Stimulated activated naive CD4-positive, alpha-beta T cell treated with Interleukin-2 at 50 U/mL for 16 hours (primary cell): ENCODE measurements around the gene CST6.
A peak's percentile ranks its signal among the peaks of the same experiment; 100 is the strongest.
"Not testable (repeated sequence)": the region's sequence is repeated elsewhere in the genome, so short reads cannot be mapped to it uniquely, and the experiment has no call there.

Source experiments
- DNase-seq: peaks from one replicate; lab custom pipeline; 2025; lab: John Stamatoyannopoulos, UW

CST6 gene

DNA sequence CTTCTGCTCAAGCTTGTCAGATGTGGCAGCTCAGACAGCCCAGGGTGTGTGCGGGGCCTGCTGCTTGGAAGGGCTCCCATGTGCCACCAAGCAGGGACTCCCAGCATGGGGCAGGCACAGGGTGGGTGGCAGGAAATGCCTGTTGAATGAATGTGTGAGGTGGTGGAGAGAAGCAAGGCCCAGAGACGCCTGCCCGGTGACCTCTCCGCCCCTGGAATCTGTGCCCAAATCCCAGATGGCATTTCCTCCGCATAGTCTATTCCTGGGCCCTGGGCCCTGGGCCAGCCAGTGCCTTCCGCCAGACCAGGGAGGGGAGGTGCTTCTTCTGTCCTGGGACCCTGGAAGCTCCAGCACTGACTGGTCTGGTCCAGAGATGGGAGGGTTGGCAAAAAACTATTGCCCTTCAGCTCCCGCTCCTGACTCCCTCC lies 3.7 kb downstream of the CST6 start:
- DNase-seq: no peak

DNA sequence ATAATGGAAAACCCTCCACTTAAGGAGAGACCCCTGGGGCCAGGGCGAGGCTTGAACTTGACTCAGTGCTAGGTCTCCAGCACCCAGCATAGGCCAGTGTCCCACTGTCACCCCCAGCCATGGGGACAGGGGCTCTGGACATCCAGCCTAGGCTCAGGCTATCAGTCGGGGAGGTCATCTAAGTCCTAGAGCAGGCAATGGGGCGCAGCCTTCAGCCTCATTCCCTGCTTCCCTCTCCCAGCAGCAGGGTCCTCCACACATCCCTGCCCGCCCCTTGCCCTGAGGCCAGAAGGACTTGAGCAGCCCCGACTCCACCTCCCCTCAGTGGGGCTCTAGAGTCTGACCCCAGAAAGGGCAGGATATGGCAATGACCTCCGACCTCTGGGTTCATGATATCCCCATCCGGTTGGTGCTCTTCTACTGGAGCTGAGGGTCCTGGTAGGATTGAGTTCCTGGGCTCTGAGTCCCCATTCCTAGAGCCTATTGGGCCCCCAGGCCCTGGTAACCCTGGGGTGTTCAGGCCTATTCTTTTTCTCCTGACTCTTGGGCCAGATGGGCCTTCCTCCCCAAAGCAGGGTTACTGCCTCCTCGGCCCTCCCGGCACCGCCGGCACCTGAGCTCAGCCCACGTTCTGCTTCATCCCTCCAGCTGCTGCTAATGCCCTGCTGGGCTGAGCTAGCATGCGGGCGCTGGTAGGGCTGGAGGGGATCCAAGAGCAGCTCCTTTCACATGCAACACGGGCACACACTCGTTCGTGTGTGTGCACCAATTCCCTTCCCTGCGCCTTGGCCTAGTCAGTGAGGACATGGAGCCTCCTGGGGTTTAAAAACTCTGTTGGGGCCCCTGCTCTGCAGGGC lies 4.4 kb downstream of the CST6 start:
- no peak for DNase-seq

DNA sequence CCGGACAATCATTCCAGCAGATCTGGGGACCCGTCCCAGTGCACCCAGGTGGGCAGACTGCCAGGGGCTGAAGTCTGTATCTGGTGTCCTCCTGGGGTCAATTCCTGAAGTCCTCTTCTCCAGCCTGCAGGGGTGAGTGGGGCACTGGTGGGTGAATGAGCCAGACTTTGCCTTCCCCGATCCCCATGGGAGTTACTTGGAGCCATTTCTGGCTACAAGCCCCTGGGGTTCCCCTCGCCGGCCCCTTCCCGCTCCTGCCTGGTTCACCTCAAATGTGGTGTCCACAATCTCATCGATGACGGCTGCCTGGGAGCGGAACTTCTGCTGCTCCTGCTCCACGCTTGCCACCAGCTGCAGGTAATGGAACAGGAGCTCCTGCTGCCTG lies 5.0 kb downstream of the CST6 start:
- no peak for DNase-seq

DNA sequence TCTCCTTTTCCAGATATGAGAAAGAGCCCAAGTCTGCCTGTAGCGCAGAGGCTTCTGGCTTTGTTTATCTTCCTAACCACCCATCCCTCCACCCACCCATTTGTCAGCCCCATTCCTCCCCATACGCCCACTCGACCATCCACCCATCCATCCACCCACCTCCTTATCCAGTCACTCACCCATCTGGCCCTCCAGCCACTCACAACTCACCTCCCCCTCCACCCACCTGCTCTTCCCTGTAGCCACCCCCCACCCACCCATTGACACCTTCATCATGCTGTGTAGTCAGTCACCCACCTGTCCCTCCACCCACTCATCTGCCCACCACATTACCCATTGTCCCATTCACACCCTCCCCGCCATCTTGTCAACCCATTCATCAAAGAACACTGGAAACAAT lies 5.5 kb downstream of the CST6 start:
- peak; percentile 6 for DNase-seq

DNA sequence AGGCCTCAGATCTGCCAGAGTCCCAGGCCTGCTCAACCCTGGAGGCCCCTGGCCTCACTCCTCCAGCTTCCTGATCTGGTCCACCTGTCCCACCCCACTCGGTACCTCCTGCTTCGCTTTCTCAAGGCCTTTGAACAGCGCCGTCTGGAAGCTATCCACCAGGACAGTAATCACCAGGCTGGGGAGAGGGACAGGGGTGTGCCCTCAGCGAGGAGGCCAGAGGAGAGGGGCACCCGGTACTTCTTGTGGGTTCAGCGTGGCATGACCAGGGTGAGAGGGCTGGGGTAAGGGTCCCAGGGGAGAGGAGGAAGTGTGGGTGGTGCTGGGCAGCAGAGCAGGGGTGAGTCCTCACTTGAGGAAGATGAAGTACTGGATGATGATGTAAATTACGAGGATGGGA lies 8.4 kb downstream of the CST6 start:
- DNase-seq: no peak

DNA sequence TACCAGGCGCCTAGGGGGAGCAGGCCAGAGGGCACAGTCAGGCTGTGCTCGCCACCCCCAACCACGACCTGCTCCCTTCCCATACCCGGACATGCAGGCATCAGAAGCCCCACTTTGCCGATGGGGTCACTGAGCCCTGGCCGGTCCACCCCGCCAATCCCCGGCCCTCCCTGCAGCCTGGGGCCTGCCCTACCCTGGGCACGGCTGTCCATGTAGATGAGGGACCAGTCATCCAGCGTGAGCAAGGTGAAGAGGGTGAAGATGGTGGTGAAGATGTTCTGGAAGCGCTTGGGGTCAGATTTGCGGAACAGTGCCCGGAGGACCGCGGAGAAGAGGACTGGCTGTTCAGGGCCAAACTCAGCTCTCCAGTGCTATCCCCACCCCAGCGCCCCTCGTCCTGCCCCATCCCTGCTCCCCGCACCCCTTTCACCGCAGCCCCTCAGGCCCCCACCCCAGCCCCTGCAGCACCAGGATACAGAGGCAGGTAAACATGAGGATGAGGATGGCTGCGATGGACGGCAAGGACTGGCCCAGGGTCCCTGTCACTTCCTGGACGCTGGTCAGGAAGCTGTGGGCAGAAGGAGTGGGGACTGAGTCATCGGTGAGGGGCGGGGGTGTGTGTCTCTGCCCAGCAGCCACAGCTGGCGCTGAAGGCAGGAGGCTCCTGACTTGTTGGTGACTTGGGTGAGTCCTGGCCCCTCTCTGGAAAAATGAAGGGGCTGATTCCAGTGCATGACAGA lies 9.0 kb downstream of the CST6 start:
- no peak for DNase-seq

DNA sequence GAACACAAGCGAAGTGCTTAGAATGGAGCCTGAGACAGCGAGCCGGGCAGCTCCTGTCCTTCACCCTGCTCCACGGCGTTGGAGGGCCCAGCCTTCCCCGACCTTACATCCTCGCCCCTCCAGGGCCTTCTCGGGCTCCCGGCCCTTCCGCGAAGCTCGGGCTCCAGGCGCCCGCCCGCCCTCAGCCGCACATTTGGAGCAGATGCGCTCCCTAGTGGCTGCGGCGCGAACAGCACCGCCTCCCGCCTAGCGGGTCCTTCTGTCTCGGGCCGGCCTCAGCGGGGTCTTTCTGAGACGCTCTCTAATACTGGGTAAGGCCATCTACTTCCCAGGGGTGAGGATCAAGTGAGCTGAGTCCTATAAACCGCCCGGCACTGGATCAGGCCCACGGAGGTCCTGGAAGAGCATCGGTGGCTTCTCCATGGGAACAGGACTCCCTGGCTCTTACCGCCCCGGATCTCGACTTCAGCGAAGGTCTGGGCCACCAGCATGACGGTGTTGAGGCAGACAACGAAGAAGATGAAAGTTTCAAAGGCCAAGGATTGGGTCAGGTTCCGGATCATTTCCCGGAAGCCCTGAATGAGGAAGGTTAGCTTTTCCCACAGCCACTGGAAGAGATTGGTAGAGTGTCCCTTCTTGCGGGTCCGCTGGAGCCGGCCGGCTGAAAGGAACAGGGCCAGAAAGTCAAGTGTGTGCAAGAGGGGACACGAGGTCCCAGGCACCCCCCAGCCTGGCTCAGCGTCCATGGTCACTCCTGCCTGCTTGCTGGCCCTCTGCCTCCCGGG lies 10.8 kb downstream of the CST6 start:
- peak; percentile 68 for DNase-seq

DNA sequence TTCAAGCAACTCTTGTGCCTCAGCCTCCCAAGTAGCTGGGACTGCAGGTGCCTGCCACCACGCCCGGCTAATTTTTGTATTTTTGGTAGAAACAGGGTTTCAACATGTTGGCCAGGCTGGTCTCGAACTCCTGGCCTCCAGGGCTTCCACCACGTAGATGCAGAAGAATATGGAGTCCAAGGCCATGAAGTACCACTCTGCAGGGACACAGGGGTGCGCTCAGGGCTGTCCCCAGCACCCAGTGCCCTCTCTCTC lies 11.3 kb downstream of the CST6 start:
- not testable (repeated sequence) for DNase-seq

DNA sequence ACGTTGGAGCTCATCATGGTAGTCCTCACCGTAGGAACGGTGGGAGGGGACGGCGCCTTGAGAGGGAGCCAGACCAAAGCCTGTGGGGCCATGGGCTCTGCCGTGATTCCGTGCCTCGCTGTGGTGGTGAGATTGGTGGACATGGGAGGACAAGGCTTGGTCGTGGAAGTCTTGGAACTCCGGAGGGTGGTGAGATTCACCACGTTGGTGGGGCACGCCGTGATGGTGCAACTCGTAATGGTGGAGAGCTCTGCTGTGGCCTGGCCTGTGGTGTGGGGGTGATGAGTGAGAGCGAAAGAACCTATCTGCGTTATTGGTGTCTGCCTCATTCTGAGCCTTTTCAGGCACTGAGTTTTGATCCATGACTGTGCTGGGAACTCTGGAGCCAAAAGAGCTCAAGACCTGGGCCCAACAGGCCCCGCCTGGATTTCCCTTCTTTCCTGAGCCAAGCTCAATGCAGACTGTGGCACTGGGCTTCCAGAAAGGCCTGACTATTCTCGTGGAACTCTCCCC lies 14.3 kb downstream of the CST6 start, which contains the start of gene CATSPER1:
Gene CATSPER1 (minus strand): TSS at position 463 of the 513 bp plus-strand sequence. CDS start 100 bp downstream, at position 363.
- no peak for DNase-seq

DNA sequence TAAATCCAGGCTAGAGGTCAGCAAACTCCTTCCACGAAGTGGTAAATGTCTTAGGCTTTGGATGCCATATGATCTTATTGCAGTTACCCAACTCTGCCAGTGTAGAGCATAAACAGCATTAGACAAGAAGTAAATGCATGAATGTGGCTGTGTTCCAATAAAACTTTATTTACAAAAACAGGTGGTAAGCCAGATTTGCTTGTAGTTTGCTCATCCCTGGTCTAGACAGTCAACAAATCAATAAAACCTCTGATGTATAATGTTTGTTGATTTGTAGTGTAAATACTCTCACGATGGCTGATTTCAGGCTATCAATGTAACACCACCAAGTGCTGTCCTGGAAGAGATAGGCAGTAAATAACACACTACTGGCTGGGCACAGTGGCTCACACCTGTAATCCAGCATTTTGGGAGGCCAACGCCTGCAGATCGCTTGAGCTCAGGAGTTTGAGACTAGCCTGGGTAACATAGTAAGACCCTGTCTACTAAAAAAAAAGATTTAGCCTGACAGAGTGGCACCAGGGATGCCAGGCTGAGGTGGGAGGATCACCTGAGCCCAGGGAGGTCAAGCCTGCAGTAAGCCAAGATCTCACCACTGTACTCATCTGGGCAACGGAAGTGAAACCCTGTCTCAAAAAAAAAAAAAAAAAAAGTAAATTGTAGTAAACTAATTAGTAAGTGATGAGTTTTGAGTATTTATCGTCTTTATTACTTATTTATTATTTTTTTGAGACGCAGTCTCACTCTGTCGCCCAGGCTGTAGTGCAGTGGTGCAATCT lies 21.3 kb downstream of the CST6 start:
- DNase-seq: no peak

DNA sequence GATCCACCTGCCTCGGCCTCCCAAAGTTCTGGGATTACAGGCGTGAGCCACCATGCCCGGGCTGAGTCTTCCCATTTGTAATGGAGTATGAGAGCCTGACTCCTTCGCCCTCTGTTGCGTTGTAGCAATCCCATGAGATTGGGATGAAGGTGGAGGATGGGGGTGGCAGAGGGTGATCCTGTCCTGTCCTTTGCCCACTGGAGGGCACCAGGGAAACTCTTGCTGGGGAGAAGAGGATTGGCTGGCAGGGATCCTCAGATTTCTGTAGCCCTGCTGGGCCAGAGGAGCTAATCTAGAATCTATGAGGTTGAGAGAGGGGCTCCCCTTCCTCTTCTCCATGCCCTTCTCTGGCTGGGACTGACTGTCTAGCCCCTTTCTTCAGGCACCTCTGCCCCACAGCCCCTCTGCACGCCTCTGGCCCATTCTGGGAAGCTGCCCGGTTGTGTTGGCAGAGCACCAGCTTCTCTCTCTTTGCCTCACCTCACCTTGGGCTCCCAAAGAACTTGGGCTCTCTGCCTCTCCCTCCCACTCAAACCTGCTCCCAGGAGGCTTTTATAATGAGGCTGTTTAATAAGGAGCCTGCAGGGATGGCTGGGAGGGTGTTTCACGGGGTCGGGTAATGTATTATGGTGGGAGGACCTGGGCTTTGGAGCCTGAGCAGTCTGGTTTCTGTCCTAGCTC lies 24.0 kb downstream of the CST6 start:
- DNase-seq: no peak

DNA sequence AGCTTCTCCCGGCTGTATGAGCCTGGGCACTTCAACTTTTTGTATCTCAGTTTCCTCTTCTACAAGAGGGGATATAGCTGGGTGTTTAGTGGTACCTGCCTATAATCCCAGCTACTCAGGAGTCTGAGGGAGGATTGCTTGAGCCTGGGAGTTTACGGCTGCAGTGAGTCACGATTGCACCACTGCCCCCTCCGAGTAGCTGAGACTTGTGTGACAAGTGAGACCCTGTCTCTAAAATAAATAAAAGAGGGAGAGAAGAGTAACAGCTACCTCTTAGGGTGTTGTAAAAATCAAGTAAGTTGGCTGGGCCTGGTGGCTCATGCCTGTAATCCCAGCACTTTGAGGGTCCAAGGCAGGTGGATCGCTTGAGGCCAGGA lies 24.5 kb downstream of the CST6 start:
- no peak for DNase-seq

DNA sequence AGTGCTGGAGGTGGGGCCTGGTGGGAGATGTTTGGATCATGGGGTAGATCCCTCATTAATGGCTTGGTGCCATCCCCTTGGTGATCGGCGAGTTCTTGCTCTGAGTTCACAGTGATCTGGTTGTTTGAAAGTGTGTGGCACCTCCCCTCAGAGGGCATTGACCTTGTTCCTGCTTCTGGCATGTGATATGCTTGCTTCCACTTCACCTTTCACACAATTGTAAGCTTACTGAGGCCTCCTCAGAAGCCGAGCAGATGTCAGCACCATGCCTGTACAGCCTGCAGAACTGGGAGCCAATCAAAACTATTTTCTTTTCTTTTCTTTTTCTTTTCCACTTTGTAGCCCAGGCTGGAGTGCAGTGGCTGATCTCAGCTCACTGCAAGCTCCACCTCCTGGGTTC lies 25.5 kb downstream of the CST6 start:
- no peak for DNase-seq

DNA sequence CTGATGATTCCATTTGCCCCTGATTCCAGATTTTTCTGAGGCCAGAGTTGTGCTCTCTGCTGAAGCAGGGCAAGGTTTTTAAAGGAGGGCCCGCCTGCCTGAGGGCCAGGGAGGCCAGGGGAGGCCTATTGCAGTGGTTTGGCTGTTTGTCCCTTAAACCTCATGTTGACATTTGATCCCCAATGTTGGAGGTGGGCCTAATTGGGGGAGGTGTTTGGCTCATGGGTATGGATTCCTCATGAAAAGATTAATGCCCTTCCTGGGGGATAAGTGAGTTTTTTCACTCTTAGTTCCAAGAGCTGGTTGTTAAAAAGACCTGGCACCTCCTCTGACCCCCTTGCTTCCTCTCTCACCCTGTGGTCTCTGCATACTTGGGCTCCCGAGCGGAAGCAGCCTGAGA lies 28.0 kb downstream of the CST6 start:
- no peak for DNase-seq

DNA sequence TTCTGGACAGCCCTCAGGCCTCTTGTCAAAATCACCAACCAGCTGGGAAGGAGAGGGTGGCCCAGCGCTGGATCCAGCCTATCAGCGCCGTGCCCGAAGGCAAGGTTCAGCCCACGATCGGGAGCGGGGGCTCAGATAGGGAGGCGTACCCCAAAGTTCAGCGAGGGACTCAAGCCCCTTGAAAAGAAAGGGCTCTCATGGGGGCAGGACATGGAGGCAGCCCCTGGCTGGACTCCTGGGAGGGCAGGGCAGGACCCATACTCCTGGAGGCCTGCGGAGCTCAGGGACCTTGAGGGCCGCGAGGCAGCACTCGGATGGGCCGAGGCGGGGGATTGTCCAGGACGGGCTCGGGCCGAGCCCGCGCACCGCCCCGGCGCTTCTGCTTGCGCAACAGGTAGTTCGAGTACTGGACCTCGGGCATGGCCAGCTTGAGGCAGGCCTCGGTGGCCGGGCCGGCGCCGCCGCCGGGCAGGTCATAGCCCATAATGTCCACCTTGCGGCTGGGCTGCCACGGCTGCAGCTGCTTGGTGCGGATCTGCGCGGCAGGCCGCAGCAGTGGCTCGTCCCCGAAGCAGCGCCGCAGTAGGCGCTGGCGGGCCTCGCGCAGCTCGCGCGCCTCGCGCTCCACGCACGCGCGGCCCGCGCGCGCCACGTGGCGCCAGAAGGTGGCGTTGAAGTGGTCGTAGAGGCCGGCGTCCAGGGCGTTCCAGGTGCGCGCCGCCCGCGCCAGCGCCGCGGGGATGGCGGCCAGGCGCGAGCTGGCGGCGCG lies 30.6 kb downstream of the CST6 start:
- no peak for DNase-seq

DNA sequence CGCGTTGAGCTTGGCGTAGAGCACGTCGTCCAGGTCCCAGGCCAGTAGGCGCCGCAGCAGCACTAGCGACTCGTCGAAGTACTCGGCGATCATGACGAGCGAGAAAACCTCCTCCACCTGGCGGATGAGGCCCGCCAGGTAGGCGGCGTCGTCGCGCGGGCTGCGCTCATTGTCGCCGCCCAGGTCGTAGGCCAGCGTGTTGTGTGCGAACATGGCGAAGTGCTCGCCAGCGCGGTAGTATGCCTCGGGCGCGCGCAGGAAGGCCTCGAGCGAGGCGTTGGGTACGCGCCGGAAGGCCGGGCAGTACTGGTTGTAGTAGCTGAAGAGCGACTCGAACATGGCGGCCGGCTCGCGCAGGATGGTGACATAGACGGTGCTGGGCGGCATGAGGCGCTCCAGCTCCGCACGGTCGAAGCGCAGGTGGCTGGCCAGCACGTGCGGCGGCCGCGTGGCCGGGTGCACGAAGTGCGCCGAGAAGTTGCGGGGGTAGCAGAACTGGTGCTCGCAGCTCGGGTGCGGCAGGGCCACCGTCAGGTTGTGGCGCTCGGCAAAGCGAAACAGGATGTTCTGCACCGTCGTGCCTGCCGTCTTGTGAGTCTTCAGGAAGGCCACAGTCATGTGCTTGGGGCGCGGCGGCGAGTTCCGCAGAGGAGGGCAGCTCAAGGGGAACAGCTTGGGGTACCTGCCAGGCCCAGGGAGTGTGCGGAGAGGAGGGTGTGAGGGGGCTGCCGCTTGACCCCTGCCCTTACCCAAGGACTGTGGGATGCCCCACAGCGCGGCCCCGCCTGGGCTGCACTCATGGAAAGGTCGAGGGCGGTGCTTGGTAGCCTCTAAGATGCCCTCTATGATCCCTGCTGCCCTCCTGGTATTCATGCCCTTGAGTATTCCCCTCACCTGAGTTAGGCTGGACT lies 31.4 kb downstream of the CST6 start:
- no peak for DNase-seq

DNA sequence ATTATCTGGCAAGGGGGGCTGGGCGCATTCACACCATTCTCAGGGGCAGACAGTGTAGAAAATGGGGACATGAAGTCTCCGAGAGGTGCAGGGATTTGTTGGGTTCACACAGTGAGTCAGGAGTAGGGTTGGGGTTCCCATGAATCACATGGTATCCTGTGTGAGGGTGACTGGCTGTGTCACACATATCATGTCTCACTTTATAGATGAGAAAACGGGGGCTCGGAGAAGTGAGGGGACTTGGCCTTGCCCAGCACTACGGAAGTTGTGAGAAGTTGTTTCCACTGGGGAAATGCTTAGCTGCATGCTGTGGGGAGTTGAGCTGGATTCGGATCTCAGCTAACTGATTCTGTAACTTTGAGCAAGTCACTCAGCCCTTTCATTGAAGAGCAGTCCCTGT lies 32.9 kb downstream of the CST6 start:
- no peak for DNase-seq

DNA sequence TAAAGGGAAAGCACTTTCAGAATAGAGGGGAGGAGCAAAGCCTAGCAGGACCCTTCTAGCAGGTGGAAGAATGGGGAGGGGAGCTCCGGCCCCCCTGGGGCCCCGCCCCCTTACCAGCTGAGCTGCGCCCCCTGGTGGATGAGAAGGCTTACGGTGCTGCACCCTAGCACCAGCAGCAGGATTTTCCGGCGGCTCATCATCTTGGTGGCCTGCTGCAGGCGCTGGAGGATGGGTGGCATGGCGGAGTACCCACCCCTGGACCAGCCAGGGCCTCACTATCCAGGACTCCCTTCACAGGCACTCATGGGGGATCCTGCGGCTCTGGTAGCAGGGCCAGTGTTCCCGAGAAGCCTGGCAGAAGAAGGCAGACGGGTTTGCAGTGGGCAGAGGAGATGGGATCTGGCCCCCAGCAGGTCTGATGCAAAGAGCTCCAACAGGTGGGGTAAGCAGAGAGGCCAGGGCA lies 33.4 kb downstream of the CST6 start:
- DNase-seq: peak; percentile 81

DNA sequence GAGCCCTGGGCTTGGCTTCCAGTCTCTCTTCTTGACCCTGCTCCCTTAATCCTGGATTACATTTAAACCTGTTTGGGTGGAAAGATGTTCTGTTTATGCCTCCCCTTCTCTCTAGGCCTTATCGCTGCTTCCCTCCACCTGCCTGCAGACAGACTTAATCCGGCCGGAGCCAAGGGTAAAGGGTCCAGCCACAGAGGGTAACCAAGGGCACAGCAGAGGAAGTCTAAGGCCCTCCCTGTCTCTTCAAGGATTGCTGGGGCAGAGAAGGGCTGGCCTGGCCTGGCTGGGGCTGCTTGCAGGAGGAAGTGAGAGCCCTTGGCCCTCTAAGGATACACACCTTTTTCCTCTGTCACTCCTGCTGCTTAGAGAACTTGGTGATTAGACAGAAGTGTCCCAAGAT lies 35.1 kb downstream of the CST6 start:
- no peak for DNase-seq
